Body of pancreas (tissue), 4 donors: ENCODE measurements around the gene GAK.

Experiments
- POLR2A ChIP-seq, 3 donors: fragments of 450-650 bp; IDR thresholded peaks; one replicate each; pipeline ENCODE4 v1.6.1; 2016; ENCODE audit warnings: antibody characterized with exemption in 3 of 3, mild to moderate bottlenecking in 2 of 3
- TF ChIP-seq, protein P1 (sequence below), 7 experiments: fragments of 450-650 bp in 4 of 7; fragments of 200-600 bp in 3 of 7; sonication (generic) in 3 of 7; IDR thresholded peaks; one replicate each; pipeline ENCODE4 v1.5.1; 2016 to 2019; ENCODE audit warnings: antibody characterized with exemption in 7 of 7

DNA sequence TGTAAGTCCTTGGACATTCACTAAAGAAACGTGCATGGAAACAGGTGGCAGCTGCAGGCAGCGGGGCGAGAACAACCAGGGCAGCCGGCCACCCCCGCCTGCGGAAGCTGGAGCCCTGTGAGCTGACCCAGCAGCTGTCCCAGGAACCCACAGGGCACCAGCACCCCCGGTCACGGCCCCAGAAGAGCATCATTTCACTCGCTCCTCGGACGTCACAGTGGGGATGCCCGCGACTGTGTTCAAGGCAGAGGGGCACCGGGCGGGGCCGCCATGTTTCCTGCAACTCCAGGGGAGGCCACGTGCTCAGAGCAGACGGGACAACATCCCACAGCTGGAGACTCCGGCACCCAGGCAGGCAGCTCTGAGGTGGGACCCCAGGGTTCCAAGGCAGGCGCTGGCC, 61.2 kb downstream of the GAK start:
- TF ChIP-seq, protein P1, sequence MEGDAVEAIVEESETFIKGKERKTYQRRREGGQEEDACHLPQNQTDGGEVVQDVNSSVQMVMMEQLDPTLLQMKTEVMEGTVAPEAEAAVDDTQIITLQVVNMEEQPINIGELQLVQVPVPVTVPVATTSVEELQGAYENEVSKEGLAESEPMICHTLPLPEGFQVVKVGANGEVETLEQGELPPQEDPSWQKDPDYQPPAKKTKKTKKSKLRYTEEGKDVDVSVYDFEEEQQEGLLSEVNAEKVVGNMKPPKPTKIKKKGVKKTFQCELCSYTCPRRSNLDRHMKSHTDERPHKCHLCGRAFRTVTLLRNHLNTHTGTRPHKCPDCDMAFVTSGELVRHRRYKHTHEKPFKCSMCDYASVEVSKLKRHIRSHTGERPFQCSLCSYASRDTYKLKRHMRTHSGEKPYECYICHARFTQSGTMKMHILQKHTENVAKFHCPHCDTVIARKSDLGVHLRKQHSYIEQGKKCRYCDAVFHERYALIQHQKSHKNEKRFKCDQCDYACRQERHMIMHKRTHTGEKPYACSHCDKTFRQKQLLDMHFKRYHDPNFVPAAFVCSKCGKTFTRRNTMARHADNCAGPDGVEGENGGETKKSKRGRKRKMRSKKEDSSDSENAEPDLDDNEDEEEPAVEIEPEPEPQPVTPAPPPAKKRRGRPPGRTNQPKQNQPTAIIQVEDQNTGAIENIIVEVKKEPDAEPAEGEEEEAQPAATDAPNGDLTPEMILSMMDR (IDR thresholded peaks at IDR 0.05), result no peak
- no peak for TF ChIP-seq POLR2A (IDR thresholded peaks at IDR 0.05)
